AG04449 (cell line): ENCODE measurements around the gene CMTM1.

Experiments used
- CTCF ChIA-PET: fragments of 350-600 bp; formaldehyde crosslinking; extraction: SDS; loops from one replicate; lab custom pipeline; 2021; ENCODE audit warnings: antibody characterized with exemption; lab: Yijun Ruan, JAX
- POLR2A ChIA-PET: fragments of 400-600, 350-600 bp; formaldehyde crosslinking; extraction: SDS; loops from one replicate; lab custom pipeline; 2020; ENCODE audit warnings: antibody characterized with exemption, inconsistent platforms; lab: Yijun Ruan, JAX
- DNase-seq: peaks from one replicate; pipeline ENCODE4 v3.0.0-alpha.2; 2010; ENCODE audit warnings: low read depth, low spot score
- H3K4me3 ChIP-seq: 2 replicates; pipeline ENCODE4 v1.5.1; 2011; ENCODE audit warnings: low read depth, mild to moderate bottlenecking, control low read depth, low read length
- CTCF ChIP-seq: IDR thresholded peaks from one replicate; pipeline ENCODE4 v1.5.1; 2011; ENCODE audit warnings: mild to moderate bottlenecking, moderate library complexity, low read length, control low read depth, inconsistent platforms; ENCODE audit not compliant: insufficient read depth; ENCODE audit errors: missing control alignments

CMTM1 gene

GRCh38 chr16:66554021-66554420 is 12.2 kb upstream of the CMTM1 start:
- no peak for TF ChIP-seq CTCF
- H3K4me3 ChIP-seq = no peak overlapping the region
- ChIA-PET POLR2A (interaction anchor here (0.6 kb wide), 1 partner anchor 197 kb away, joined by 3 read pairs; the partner anchor contains the start of gene DYNC1LI2), CTCF (interaction anchor here (0.6 to 2.3 kb wide), 6 partner anchors 9 to 277 kb away, joined by 3 to 10 read pairs (median 4); partner anchors contain the start of gene NAE1)
- DNase-seq = no peak

GRCh38 chr16:66554495-66554894 is 11.7 kb upstream of the CMTM1 start:
- ChIA-PET CTCF (interaction anchor here (0.6 to 2.3 kb wide), 5 partner anchors 9 to 276 kb away, joined by 3 to 10 read pairs (median 4); partner anchors contain the start of gene NAE1), POLR2A (no interaction called here)
- H3K4me3 ChIP-seq = no peak overlapping the region
- DNase-seq = no peak
- TF ChIP-seq CTCF = no peak

- CTCF ChIA-PET = interaction anchor here (0.6 to 1.4 kb wide), 4 partner anchors 11 to 154 kb away, joined by 3 to 6 read pairs (median 3); no protein-coding TSS in a partner anchor
- POLR2A ChIA-PET = interaction anchor here (0.7 kb wide), 1 partner anchor 44 kb away, joined by 3 read pairs; no protein-coding TSS in a partner anchor
These were observed 6.1 kb upstream of the CMTM1 start for GRCh38 chr16:66560107-66560506.

GRCh38 chr16:66561381-66562080 is 4.7 kb upstream of the CMTM1 start:
- POLR2A ChIA-PET = no interaction called here
- CTCF ChIA-PET = no interaction called here
- no peak for TF ChIP-seq CTCF
- DNase-seq = no peak
- H3K4me3 ChIP-seq = no peak overlapping the region

More at GRCh38 chr16:66560107-66560506, 6.1 kb upstream of the CMTM1 start:
- TF ChIP-seq CTCF = no peak
- H3K4me3 ChIP-seq = no peak overlapping the region
- DNase-seq = no peak

- H3K4me3 ChIP-seq = no peak overlapping the region
- POLR2A ChIA-PET = no interaction called here
- no peak for TF ChIP-seq CTCF
- CTCF ChIA-PET = interaction anchor here (0.6 to 4.2 kb wide), 8 partner anchors 11 to 307 kb away, joined by 3 to 15 read pairs (median 4); partner anchors contain the start of genes CKLF and NAE1
- no peak for DNase-seq
These were observed 3.8 kb upstream of the CMTM1 start for GRCh38 chr16:66562409-66562808.

- no peak for TF ChIP-seq CTCF
- no peak for DNase-seq
- ChIA-PET POLR2A (interaction anchor here (0.9 kb wide), 1 partner anchor 11 kb away, joined by 3 read pairs; the partner anchor contains the start of gene CKLF), CTCF (interaction anchor here (0.6 to 4.2 kb wide), 11 partner anchors 8 to 306 kb away, joined by 3 to 15 read pairs (median 4); partner anchors contain the start of genes CKLF and NAE1)
- H3K4me3 ChIP-seq = no peak overlapping the region
These were observed 3.3 kb upstream of the CMTM1 start for GRCh38 chr16:66562986-66563385.
